Measurements from ENCODE around the gene SCN10A. TPM values are rescaled to one million over a fixed set of nuclear protein-coding genes. Genes with fewer than 3 reads are reported as not detected.

The SCN10A gene
- total and polyA plus RNA-seq, 9 of the 15 experiments (the other 6 are each of a cell fraction or from before 2014, with no cell fraction given): not detected

GRCh38 chr3:38725726-38726419, 90.1 kb downstream of the SCN10A start (continued):
- TF ChIP-seq ZBTB7A (IDR thresholded peaks at IDR 0.05; ENCODE audit: borderline replicate concordance, control insufficient read depth, low read depth, low read length) (0 out of 2 replicates have a peak, but pooled peaks have one; percentile 23), ZNF445 (CRISPR knock-in tag; IDR thresholded peaks at IDR 0.05; ENCODE audit: low read depth) (no peak), GATAD2A (IDR thresholded peaks at IDR 0.05) (no peak), HEY1 (CRISPR knock-in tag; IDR thresholded peaks at IDR 0.05; ENCODE audit: borderline replicate concordance) (no peak), KLF1 (tag; IDR thresholded peaks at IDR 0.05) (no peak), CBX1 (IDR thresholded peaks at IDR 0.05; ENCODE audit: low read depth) (no peak), ZNF561 (CRISPR knock-in tag; conservative IDR thresholded peaks at IDR 0.05) (no peak), ZEB2 (IDR thresholded peaks at IDR 0.05) (peak; percentile 35; the same call in 1 of the 2 replicates), ZNF785 (CRISPR knock-in tag; IDR thresholded peaks at IDR 0.05) (no peak), ZNF431 (CRISPR knock-in tag; IDR thresholded peaks at IDR 0.05) (no peak), ZNF395 (CRISPR knock-in tag; IDR thresholded peaks at IDR 0.05) (peak; percentile 82), ETV1 (tag; conservative IDR thresholded peaks at IDR 0.05; ENCODE audit: low read depth) (no peak), MTA1 (IDR thresholded peaks at IDR 0.05; ENCODE audit: borderline replicate concordance) (no peak), ZNF764 (CRISPR knock-in tag; IDR thresholded peaks at IDR 0.05; ENCODE audit: low read depth) (no peak), ZNF695 (CRISPR knock-in tag; IDR thresholded peaks at IDR 0.05) (no peak), ZHX1 (conservative IDR thresholded peaks at IDR 0.05; ENCODE audit: low read length) (no peak), POLR2A (conservative IDR thresholded peaks at IDR 0.05) (no peak), ZNF717 (CRISPR knock-in tag; IDR thresholded peaks at IDR 0.05) (no peak), ZBED1 (IDR thresholded peaks at IDR 0.05) (0 out of 2 replicates have a peak, but pooled peaks have one; percentile 34), TCF7 (IDR thresholded peaks at IDR 0.05; ENCODE audit: borderline replicate concordance) (no peak), CC2D1A (IDR thresholded peaks at IDR 0.05) (no peak), SAFB (IDR thresholded peaks at IDR 0.05; ENCODE audit: borderline replicate concordance, low read depth, low read length) (no peak), PHF8 (IDR thresholded peaks at IDR 0.05; ENCODE audit: borderline replicate concordance, low read length) (no peak), RCOR1 (IDR thresholded peaks at IDR 0.05; ENCODE audit: borderline replicate concordance in 1 of 2, low read depth in 2 of 2, low read length in 2 of 2) (peak; percentile 46 to 80; a peak in 3 of 4 replicates), MED1 (CRISPR knock-in tag; IDR thresholded peaks at IDR 0.05; ENCODE audit: borderline replicate concordance) (no peak), USF1 (CRISPR knock-in tag; IDR thresholded peaks at IDR 0.05) (no peak)
